IMR-90 (cell line): ENCODE data around the gene COL4A5.

Source experiments
- CTCF ChIP-seq: conservative IDR thresholded peaks from 2 replicates; pipeline ENCODE4 v1.5.1; 2012; ENCODE audit warnings: mild to moderate bottlenecking, low read depth, low read length, improper control_type of control experiment
- FOS ChIP-seq: fragments of 150-350 bp; IDR thresholded peaks from 2 replicates; pipeline ENCODE4 v1.6.1; 2016; ENCODE audit warnings: low read depth, low read length
- MAFK ChIP-seq: IDR thresholded peaks from 2 replicates; pipeline ENCODE4 v1.6.1; 2012; ENCODE audit warnings: low read depth, low read length, improper control_type of control experiment
- RAD21 ChIP-seq: IDR thresholded peaks from 2 replicates; pipeline ENCODE4 v1.6.1; 2012; ENCODE audit warnings: low read length, improper control_type of control experiment

- TF ChIP-seq CTCF: no peak
- no peak for TF ChIP-seq MAFK
- TF ChIP-seq RAD21: no peak
- no peak for TF ChIP-seq FOS
These were observed 257.1 kb downstream of the COL4A5 start for GRCh38 chrX:108696690-108697089.
